HEK293 (cell line): ENCODE results near the gene TBC1D9B.

ENCODE experiments used
- AEBP2 ChIP-seq: fragments of 450-650 bp; formaldehyde crosslinking; IDR thresholded peaks from 2 replicates; pipeline ENCODE4 v1.5.1; 2016; ENCODE audit warnings: missing biosample characterization, missing genetic modification characterization, borderline replicate concordance
- FEZF1 ChIP-seq: fragments of 450-650 bp; formaldehyde crosslinking; IDR thresholded peaks from 2 replicates; pipeline ENCODE4 v1.5.1; 2016; ENCODE audit warnings: missing biosample characterization, missing genetic modification characterization
- GLIS2 ChIP-seq: fragments of 450-650 bp; formaldehyde crosslinking; IDR thresholded peaks from 2 replicates; pipeline ENCODE4 v1.5.1; 2016; ENCODE audit warnings: missing biosample characterization, missing genetic modification characterization
- SETDB1 ChIP-seq: IDR thresholded peaks from one replicate; pipeline ENCODE4 v1.6.1; 2017; ENCODE audit warnings: mild to moderate bottlenecking, low read length, moderate library complexity, mixed read lengths; ENCODE audit not compliant: insufficient read length
- SP7 ChIP-seq: fragments of 450-650 bp; formaldehyde crosslinking; IDR thresholded peaks from 2 replicates; pipeline ENCODE4 v1.5.1; 2016; ENCODE audit warnings: missing biosample characterization, missing genetic modification characterization
- YY2 ChIP-seq: fragments of 450-650 bp; formaldehyde crosslinking; IDR thresholded peaks from 2 replicates; pipeline ENCODE4 v1.5.1; 2016; ENCODE audit warnings: missing biosample characterization, missing genetic modification characterization
- ZBTB10 ChIP-seq: fragments of 450-650 bp; formaldehyde crosslinking; IDR thresholded peaks from 2 replicates; pipeline ENCODE4 v1.5.1; 2016; ENCODE audit warnings: missing biosample characterization, missing genetic modification characterization
- ZBTB17 ChIP-seq: fragments of 450-650 bp; formaldehyde crosslinking; IDR thresholded peaks from 2 replicates; pipeline ENCODE4 v1.5.1; 2016; ENCODE audit warnings: missing biosample characterization, missing genetic modification characterization
- ZFP41 ChIP-seq: fragments of 450-650 bp; formaldehyde crosslinking; IDR thresholded peaks from 2 replicates; pipeline ENCODE4 v1.5.1; 2016; ENCODE audit warnings: missing biosample characterization, missing genetic modification characterization, borderline replicate concordance
- ZNF121 ChIP-seq: fragments of 450-650 bp; formaldehyde crosslinking; IDR thresholded peaks from 2 replicates; pipeline ENCODE4 v1.5.1; 2016; ENCODE audit warnings: missing biosample characterization, missing genetic modification characterization
- ZNF214 ChIP-seq: fragments of 450-650 bp; formaldehyde crosslinking; IDR thresholded peaks from 2 replicates; pipeline ENCODE4 v1.5.1; 2017; ENCODE audit warnings: missing biosample characterization, mild to moderate bottlenecking, missing genetic modification characterization, borderline replicate concordance
- ZNF239 ChIP-seq: fragments of 450-650 bp; formaldehyde crosslinking; IDR thresholded peaks from 2 replicates; pipeline ENCODE4 v1.5.1; 2016; ENCODE audit warnings: missing biosample characterization, missing genetic modification characterization
- ZNF280C ChIP-seq: fragments of 450-650 bp; formaldehyde crosslinking; IDR thresholded peaks from 2 replicates; pipeline ENCODE4 v1.5.1; 2016; ENCODE audit warnings: missing biosample characterization, missing genetic modification characterization
- ZNF391 ChIP-seq: fragments of 450-650 bp; formaldehyde crosslinking; IDR thresholded peaks from 2 replicates; pipeline ENCODE4 v1.5.1; 2016; ENCODE audit warnings: low read depth, missing biosample characterization, missing genetic modification characterization, borderline replicate concordance
- ZNF558 ChIP-seq: fragments of 450-650 bp; formaldehyde crosslinking; IDR thresholded peaks from 2 replicates; pipeline ENCODE4 v1.5.1; 2016; ENCODE audit warnings: missing biosample characterization, missing genetic modification characterization
- ZNF610 ChIP-seq: fragments of 450-650 bp; formaldehyde crosslinking; IDR thresholded peaks from 2 replicates; pipeline ENCODE4 v1.5.1; 2016; ENCODE audit warnings: missing biosample characterization, missing genetic modification characterization, borderline replicate concordance
- ZNF623 ChIP-seq: fragments of 450-650 bp; formaldehyde crosslinking; IDR thresholded peaks from 2 replicates; pipeline ENCODE4 v1.5.1; 2016; ENCODE audit warnings: missing biosample characterization, missing genetic modification characterization
- ZNF645 ChIP-seq: fragments of 450-650 bp; formaldehyde crosslinking; IDR thresholded peaks from 2 replicates; pipeline ENCODE4; 2016; ENCODE audit warnings: missing biosample characterization, missing genetic modification characterization
- TF ChIP-seq, protein P1 (sequence below): IDR thresholded peaks from 2 replicates; pipeline ENCODE4 v1.6.1; 2011; ENCODE audit warnings: mild to moderate bottlenecking, low read depth, low read length, borderline replicate concordance
- TF ChIP-seq, protein P2 (sequence below): fragments of 450-650 bp; formaldehyde crosslinking; IDR thresholded peaks from 2 replicates; pipeline ENCODE4 v1.5.1; 2016; ENCODE audit warnings: missing biosample characterization, missing genetic modification characterization
- TF ChIP-seq, protein P3 (sequence below): fragments of 450-650 bp; formaldehyde crosslinking; IDR thresholded peaks from 2 replicates; pipeline ENCODE4 v1.5.1; 2017; ENCODE audit warnings: missing biosample characterization, missing genetic modification characterization
- TF ChIP-seq, protein P4 (sequence below): fragments of 450-650 bp; formaldehyde crosslinking; IDR thresholded peaks from 2 replicates; pipeline ENCODE4 v1.5.1; 2016; ENCODE audit warnings: missing biosample characterization, missing genetic modification characterization

Gene TBC1D9B

GRCh38 chr5:179821298-179822058 is 86.2 kb downstream of the TBC1D9B start (continued):
- TF ChIP-seq, protein P1, sequence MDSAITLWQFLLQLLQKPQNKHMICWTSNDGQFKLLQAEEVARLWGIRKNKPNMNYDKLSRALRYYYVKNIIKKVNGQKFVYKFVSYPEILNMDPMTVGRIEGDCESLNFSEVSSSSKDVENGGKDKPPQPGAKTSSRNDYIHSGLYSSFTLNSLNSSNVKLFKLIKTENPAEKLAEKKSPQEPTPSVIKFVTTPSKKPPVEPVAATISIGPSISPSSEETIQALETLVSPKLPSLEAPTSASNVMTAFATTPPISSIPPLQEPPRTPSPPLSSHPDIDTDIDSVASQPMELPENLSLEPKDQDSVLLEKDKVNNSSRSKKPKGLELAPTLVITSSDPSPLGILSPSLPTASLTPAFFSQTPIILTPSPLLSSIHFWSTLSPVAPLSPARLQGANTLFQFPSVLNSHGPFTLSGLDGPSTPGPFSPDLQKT: no peak
- TF ChIP-seq ZNF121 (tag by site-specific recombination): no peak
- TF ChIP-seq AEBP2 (tag by site-specific recombination): no peak
- TF ChIP-seq SP7 (tag by site-specific recombination): peak; percentile 62; the same call in 1 of the 2 replicates
- no peak for TF ChIP-seq ZNF623 (tag by site-specific recombination)
- no peak for TF ChIP-seq FEZF1
- TF ChIP-seq ZNF391 (tag by site-specific recombination): peak; percentile 27; the same call in 1 of the 2 replicates
- TF ChIP-seq ZNF558 (tag by site-specific recombination): no peak
- peak; percentile 63; the same call in 1 of the 2 replicates for TF ChIP-seq ZNF610 (tag by site-specific recombination)
- TF ChIP-seq ZNF214 (tag by site-specific recombination): no peak
- TF ChIP-seq, protein P2, sequence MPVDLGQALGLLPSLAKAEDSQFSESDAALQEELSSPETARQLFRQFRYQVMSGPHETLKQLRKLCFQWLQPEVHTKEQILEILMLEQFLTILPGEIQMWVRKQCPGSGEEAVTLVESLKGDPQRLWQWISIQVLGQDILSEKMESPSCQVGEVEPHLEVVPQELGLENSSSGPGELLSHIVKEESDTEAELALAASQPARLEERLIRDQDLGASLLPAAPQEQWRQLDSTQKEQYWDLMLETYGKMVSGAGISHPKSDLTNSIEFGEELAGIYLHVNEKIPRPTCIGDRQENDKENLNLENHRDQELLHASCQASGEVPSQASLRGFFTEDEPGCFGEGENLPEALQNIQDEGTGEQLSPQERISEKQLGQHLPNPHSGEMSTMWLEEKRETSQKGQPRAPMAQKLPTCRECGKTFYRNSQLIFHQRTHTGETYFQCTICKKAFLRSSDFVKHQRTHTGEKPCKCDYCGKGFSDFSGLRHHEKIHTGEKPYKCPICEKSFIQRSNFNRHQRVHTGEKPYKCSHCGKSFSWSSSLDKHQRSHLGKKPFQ (tag by site-specific recombination): peak; percentile 98
- TF ChIP-seq ZNF280C (tag by site-specific recombination): no peak
- no peak for TF ChIP-seq ZFP41 (tag by site-specific recombination)
- TF ChIP-seq, protein P3, sequence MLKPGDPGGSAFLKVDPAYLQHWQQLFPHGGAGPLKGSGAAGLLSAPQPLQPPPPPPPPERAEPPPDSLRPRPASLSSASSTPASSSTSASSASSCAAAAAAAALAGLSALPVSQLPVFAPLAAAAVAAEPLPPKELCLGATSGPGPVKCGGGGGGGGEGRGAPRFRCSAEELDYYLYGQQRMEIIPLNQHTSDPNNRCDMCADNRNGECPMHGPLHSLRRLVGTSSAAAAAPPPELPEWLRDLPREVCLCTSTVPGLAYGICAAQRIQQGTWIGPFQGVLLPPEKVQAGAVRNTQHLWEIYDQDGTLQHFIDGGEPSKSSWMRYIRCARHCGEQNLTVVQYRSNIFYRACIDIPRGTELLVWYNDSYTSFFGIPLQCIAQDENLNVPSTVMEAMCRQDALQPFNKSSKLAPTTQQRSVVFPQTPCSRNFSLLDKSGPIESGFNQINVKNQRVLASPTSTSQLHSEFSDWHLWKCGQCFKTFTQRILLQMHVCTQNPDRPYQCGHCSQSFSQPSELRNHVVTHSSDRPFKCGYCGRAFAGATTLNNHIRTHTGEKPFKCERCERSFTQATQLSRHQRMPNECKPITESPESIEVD (tag by site-specific recombination): no peak
- TF ChIP-seq ZNF239 (tag by site-specific recombination): no peak
- no peak for TF ChIP-seq SETDB1
- no peak for TF ChIP-seq YY2 (tag by site-specific recombination)
- peak; percentile 60; the same call in 1 of the 2 replicates for TF ChIP-seq ZBTB17 (tag by site-specific recombination)
- TF ChIP-seq, protein P4, sequence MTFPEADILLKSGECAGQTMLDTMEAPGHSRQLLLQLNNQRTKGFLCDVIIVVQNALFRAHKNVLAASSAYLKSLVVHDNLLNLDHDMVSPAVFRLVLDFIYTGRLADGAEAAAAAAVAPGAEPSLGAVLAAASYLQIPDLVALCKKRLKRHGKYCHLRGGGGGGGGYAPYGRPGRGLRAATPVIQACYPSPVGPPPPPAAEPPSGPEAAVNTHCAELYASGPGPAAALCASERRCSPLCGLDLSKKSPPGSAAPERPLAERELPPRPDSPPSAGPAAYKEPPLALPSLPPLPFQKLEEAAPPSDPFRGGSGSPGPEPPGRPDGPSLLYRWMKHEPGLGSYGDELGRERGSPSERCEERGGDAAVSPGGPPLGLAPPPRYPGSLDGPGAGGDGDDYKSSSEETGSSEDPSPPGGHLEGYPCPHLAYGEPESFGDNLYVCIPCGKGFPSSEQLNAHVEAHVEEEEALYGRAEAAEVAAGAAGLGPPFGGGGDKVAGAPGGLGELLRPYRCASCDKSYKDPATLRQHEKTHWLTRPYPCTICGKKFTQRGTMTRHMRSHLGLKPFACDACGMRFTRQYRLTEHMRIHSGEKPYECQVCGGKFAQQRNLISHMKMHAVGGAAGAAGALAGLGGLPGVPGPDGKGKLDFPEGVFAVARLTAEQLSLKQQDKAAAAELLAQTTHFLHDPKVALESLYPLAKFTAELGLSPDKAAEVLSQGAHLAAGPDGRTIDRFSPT: peak; percentile 90
- peak; percentile 97 for TF ChIP-seq GLIS2 (tag by site-specific recombination)
- TF ChIP-seq ZBTB10 (tag by site-specific recombination): peak; percentile 71; the same call in 1 of the 2 replicates
- TF ChIP-seq ZNF645 (tag by site-specific recombination): no peak
